ENCODE measurements around the gene UNC13B. TPM values are rescaled to one million over a fixed set of nuclear protein-coding genes. Genes with fewer than 3 reads are reported as not detected.
"Not testable (repeated sequence)": the region's sequence is repeated elsewhere in the genome, so short reads cannot be mapped to it uniquely, and the experiment has no call there.

The UNC13B gene
- total RNA-seq, 4 donors from 2014 or later = 19.1 to 46.9 (median 35.1) TPM

DNA sequence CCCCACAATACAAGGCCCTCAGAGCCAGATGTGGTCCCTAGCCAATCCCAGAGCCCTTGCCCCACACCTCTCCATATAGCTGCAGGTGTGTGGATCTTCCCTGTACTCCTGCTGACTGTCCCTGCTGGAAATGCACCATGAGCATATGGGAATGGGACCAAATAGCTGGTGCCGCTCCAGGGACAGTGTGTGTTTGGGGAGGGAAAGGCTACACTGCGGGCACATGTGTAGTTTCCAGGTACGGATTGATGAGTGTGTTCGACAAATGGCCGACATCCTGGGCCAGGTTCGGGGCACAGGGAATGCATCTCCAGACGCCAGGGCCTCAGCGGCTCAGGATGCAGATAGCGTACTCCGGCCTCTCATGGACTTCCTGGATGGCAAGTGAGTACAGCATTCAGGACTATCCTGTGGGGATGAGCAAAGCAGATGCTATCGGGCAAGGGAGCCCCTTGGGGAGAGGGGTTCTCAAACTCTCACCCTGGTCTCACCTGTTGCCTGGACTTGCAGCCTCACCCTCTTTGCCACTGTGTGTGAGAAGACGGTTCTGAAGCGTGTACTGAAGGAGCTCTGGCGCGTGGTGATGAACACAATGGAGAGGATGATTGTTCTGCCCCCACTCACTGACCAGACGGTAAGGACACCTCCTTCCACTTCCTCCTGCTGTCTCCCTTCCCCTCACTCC, 237.0 kb downstream of the UNC13B start:
- no peaks in the 10 kb centered on the region for H3K9me3 ChIP-seq
- no peaks in the 10 kb centered on the region for H3K27me3 ChIP-seq
- H3K4me3 ChIP-seq (replicated peaks in 1 of 3) = no peak overlapping the region
- H3K4me1 ChIP-seq = no peaks in the 10 kb centered on the region
- DNase-seq = no peak
- 95 to 96% methylated on average over 14 to 16 of the region's 16 CpGs for WGBS, 2 donors
- H3K36me3 ChIP-seq = peaks cover 33 to 34% of the 10 kb centered on the region in 2 donors
- TF ChIP-seq POLR2A (IDR thresholded peaks at IDR 0.05) = no peak
- TF ChIP-seq, protein P1, sequence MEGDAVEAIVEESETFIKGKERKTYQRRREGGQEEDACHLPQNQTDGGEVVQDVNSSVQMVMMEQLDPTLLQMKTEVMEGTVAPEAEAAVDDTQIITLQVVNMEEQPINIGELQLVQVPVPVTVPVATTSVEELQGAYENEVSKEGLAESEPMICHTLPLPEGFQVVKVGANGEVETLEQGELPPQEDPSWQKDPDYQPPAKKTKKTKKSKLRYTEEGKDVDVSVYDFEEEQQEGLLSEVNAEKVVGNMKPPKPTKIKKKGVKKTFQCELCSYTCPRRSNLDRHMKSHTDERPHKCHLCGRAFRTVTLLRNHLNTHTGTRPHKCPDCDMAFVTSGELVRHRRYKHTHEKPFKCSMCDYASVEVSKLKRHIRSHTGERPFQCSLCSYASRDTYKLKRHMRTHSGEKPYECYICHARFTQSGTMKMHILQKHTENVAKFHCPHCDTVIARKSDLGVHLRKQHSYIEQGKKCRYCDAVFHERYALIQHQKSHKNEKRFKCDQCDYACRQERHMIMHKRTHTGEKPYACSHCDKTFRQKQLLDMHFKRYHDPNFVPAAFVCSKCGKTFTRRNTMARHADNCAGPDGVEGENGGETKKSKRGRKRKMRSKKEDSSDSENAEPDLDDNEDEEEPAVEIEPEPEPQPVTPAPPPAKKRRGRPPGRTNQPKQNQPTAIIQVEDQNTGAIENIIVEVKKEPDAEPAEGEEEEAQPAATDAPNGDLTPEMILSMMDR (IDR thresholded peaks at IDR 0.05) = no peak
- intact Hi-C loops (cut with DNase I) = no loop called here
- no peak overlapping the region for H3K27ac ChIP-seq

DNA sequence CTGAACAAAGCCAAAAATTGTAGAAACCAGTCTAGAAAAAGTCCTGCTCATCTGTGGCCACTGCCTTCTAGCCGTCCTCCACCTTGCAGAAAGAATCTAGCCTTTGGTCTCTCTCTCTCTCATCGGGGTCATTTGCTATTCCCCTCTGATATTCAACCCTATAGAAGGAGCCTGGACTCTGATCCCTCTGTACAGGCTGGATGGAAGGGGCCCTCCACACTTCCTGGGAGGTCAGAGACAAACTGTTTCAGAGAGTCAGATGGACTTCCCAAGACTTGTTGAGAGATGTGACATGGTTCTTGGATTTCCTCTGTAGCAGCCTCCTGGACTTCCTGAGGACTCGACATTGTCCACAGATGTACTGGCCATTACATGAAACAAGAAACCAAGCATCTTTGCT, 243.1 kb downstream of the UNC13B start:
- no peak overlapping the region for H3K27ac ChIP-seq
- H3K4me3 ChIP-seq (replicated peaks in 1 of 3) = no peak overlapping the region
- H3K27me3 ChIP-seq = no peaks in the 10 kb centered on the region
- 85 to 91% methylated on average over 3 of the region's 3 CpGs for whole genome bisulfite sequencing, 2 donors
- H3K36me3 ChIP-seq = peaks cover 11 to 12% of the 10 kb centered on the region in 2 donors
- intact Hi-C loops (cut with DNase I) = no loop called here
- no peaks in the 10 kb centered on the region for H3K4me1 ChIP-seq
- TF ChIP-seq POLR2A (IDR thresholded peaks at IDR 0.05) = no peak
- TF ChIP-seq, protein P1 (IDR thresholded peaks at IDR 0.05) = no peak
- DNase-seq = no peak
- H3K9me3 ChIP-seq = no peaks in the 10 kb centered on the region

DNA sequence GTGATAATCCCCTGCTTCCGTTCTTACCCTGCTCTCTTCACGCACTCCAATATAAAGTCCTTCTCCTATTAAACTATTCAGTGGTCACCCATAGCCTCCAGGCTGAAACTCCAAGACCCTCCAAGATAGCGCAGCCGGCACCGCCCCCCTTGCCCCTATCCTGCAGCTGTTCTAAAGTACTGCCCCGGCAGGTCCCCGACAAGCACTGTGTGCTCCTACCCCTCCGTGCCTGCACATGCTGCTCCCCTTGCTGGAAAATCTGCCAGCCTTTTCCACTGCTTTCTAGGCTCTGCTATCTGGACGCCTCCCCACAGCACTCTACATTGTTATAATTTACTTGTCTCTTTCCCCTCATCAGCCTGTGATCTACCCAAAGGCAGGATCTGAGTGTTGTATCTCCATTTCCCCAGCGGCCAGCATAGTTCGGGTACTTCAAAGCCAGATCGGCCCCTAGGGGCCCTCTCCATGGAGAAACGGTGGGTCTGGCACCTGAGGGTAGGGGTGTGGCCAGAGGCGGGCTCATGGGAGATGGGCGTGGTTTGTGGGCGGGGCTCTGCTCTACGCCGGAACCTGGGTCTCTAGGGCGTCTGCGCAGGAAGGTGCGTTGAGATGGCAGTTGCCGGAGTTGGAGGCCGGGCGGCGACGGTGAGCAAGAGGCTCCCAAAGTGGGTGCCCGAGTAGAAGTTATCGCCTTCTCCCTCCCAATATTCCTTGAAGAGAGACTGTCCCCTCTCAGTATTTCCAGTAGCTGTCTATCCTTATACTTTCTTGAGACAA, 244.6 kb downstream of the UNC13B start:
- H3K4me1 ChIP-seq = no peaks in the 10 kb centered on the region
- WGBS, 2 donors = 22 to 30% methylated on average over 28 of the region's 28 CpGs
- peak in 1 of 2 donors; percentile 76 for TF ChIP-seq POLR2A (IDR thresholded peaks at IDR 0.05)
- TF ChIP-seq, protein P1 (IDR thresholded peaks at IDR 0.05) = peak in 2 of 6 experiments; percentile 21
- no peak overlapping the region for H3K27ac ChIP-seq
- intact Hi-C loops (cut with DNase I) = no loop called here
- H3K9me3 ChIP-seq = no peaks in the 10 kb centered on the region
- H3K27me3 ChIP-seq = no peaks in the 10 kb centered on the region
- H3K36me3 ChIP-seq = peaks cover 0 to 5% of the 10 kb centered on the region in 2 donors
- peak; percentile 86 to 88 for DNase-seq
- peak overlapping the region in 1 of 3 donors; percentile 20 for H3K4me3 ChIP-seq (replicated peaks in 1 of 3)

DNA sequence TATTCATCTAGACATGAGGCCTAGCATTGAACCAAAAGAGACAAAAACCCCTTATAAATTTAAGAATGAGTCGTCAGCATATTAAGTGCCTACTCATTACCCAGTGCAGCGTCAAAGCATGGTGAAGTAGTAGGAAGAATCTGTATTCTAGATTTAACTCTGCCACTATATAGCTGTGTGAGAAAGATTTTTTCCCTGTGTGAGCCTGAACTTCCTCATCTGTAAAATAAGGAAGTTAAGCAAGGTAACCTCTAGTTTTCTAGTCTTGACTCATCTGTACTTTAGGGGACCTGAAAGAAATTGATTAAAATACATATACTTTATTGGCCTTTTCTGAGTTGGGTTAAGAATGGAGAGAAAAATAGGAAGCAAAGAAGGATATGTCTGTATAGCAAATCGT, 246.0 kb downstream of the UNC13B start:
- 93 to 97% methylated on average over 3 of the region's 3 CpGs for WGBS, 2 donors
- intact Hi-C loops (cut with DNase I) = no loop called here
- Histone ChIP-seq H3K4me1 (no peaks in the 10 kb centered on the region), H3K27me3 (no peaks in the 10 kb centered on the region), H3K9me3 (no peaks in the 10 kb centered on the region), H3K27ac (no peak overlapping the region), H3K36me3 (peaks cover 0 to 5% of the 10 kb centered on the region in 2 donors), H3K4me3 (replicated peaks in 1 of 3) (no peak overlapping the region)
- TF ChIP-seq, protein P1 (IDR thresholded peaks at IDR 0.05) = no peak
- no peak for TF ChIP-seq POLR2A (IDR thresholded peaks at IDR 0.05)
- no peak for DNase-seq

DNA sequence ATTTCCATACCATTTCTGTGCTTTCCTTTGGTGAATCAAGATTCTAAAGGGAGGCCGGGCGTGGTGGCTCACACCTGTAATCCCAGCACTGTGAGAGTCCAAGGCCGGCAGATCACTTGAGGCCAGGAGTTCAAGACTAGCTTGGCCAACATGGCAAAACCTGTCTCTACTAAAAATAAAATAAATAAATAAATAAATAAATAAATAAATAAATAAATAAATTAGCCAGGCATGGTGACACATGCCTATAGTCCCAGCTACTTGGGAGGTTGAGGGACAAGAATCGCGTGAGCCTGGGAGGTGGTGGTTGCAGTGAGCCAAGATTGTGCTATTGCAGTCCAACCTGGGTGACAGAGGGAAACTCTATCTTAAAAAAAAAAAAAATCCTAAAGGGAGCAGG, 247.6 kb downstream of the UNC13B start:
- H3K36me3 ChIP-seq; H3K27ac ChIP-seq; intact Hi-C loops (cut with DNase I); H3K27me3 ChIP-seq; H3K4me3 ChIP-seq (replicated peaks in 1 of 3); DNase-seq; H3K9me3 ChIP-seq; H3K4me1 ChIP-seq: not testable (repeated sequence)
- 96% methylated on average over 5 of the region's 5 CpGs for WGBS, 2 donors
